HG03571 (cell line): ENCODE results near the gene RUNX3.
"Not testable (repeated sequence)": the region's sequence is repeated elsewhere in the genome, so short reads cannot be mapped to it uniquely, and the experiment has no call there.

Experiments used
- ATAC-seq: cut with Tn5 transposase; IDR thresholded peaks from one replicate; pipeline ENCODE4 v1.9.1; 2021; ENCODE audit not compliant: unreplicated experiment

Gene RUNX3

GRCh38 chr1:24903011-24903461 is 27.0 kb downstream of the RUNX3 start:
- ATAC-seq: no peak

- no peak for ATAC-seq
Measured at GRCh38 chr1:24902471-24902891, 27.6 kb downstream of the RUNX3 start.

DNA sequence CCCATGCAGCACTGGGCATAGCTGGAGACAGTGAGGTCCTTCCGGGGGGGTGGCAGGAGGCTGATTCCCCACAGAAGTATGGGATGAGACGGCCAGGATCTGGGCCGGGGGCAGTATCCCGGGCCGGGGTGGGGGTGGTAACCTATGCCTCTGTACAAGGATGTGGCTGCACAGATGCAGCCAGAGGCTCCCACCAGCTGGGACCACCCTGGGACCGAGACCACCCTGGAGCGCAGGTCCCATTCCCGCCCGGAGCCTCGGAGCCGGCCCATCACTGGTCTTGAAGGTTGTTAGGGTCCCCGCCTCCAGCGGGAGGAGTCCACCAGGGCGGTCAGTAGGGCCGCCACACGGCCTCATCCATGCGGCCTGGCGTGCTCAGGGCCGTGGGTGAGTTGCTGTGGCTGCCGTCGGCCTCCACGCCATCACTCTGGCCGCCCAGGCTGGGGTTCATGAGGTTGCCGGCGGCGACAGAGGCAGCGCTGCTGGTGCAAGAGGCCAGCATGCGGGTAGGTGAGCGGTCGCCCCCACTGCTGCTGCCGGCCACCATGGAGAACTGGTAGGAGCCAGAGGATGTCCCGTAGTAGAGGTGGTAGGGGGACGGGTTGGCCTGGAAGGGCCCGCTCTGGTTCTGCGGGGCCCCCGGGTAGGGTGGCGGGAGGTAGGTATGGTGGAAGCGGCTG is 28.1 kb downstream of the RUNX3 start:
- no peak for ATAC-seq

GRCh38 chr1:24900985-24901781 is 28.9 kb downstream of the RUNX3 start:
- ATAC-seq: no peak

- ATAC-seq: no peak
Measured at GRCh38 chr1:24900486-24900849, 29.6 kb downstream of the RUNX3 start.

GRCh38 chr1:24899581-24900485 is 30.2 kb downstream of the RUNX3 start:
- no peak for ATAC-seq

- ATAC-seq: no peak
Measured at GRCh38 chr1:24898909-24899439, 31.1 kb downstream of the RUNX3 start.

DNA sequence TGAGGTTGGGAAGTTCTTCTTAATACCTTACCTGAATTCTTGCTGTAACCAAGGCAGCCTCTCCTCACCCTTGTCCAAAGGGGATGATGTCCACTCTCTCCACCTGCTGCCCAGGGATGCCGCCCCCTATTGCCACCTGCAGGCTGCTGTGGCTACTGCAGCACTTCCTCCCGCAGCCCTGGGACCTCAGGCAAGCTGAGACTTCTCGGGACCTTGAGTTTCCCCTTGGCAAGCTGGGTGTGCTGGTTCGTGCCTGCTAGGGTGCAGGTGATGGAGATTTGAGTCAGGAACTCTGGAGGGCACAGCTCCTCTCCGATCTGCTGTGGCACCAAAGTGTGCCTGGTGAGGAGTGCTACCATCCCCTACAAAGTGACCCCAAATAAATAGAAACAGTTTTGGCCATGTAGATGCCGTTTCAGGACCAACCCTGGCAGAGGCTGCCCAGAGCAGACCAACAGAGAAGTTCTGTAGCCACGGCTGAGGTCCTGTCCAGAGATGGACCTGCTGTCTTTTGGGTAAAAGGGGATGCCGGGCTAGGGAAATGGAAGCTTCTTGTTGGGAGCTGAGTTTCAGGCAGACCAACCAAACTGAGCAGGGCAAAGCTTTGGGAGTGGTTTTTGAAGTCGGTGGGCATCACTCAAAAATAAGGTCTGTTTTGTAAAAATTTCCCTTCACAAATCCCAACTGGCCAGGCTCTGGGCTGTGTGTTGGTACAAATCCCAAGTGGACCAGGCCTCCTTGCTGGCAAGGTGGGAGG is 31.7 kb downstream of the RUNX3 start:
- no peak for ATAC-seq

DNA sequence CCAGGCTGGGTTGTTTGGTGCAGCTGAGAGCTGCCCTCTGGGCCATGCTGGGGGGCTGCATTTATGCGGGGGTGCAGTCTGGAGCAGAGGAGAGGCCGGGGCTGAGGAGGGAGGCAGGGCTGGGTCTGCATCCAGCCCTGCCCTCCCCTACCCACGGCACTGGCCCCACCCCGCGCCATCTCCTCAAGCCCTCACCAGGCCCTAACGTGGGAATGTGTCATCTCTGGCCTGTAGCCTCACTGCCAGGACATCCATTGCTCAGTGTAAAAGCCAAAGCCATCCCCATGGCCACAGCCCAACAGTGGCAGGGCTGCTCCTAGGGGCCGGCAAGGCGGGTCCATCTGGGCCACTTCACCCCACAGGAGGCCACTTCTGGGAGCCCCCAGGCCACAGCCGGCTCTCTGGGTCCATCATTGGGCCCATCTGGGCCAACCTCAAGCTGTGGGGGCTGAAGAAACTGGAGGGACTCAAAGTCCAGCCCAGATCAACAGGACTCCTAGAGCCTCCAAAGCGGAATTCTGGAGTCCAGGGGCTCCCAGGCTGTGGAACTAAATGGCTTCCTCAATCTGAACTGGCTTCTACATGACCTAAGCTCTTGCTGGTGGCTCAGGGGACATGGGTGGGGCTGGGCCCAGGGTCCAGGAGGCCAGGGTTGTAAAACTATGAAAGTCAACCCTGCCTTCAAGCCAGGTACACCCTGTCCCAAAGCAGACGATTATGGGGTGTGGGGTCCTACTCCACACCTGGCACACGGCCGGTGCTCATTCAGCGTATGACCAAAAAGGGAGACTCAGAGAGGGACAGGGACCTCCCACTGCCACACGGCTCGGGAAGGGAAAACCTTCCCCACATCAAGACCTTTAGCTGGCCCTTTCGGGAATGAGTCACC is 32.6 kb downstream of the RUNX3 start:
- no peak for ATAC-seq

DNA sequence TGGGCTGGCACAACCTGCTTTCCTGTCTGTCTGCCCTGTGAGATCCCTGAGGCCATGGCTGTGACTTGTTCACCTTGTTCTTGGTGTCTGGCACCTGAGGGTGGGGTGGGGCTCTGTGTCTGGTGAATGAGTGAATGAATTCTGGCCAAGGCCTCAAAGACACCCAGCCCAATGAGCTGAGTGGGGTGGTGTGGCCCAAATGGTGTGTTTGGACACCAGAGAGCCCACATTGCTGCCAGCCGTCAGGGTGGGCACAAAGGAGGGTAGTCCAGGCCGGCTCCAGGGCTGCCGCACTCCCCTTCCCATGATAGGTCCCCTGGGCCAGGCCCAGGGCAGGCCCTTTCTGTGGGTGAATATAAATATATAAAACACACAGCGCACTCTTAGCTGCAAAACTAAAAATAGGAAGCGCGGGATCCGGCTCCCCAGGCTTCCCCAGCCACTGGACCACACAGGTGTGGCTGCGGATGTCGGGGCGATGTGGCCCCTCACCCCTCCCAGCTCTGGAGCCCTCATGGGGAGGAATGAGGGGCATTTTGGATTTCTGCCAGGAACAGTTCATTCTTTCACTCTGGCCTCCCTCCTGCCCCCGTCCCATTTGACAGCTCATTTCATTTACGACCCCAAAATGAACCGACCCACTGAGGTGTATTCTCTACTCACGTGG is 33.3 kb downstream of the RUNX3 start:
- no peak for ATAC-seq

- no peak for ATAC-seq
Measured at GRCh38 chr1:24896176-24896575, 33.9 kb downstream of the RUNX3 start.

DNA sequence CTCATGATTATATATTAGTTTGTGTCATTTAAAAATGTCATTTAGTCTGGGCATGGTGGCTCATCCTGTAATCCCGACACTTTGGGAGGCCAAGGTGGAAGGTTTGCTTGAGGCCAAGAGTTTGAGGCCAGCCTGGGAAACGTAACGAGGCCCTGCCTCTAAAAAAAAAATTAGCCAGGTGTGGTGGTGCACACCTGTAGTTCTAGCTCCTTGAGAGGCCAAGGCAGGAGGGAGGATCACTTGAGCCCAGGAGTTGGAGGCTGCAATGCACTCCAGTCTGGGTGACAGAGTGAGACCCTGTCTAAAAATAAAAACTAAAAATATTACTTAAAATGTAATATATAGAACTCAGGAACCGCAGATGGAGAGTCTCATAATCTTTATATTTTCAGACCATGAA is 34.6 kb downstream of the RUNX3 start:
- ATAC-seq: no peak

GRCh38 chr1:24894002-24894401 is 36.1 kb downstream of the RUNX3 start:
- no peak for ATAC-seq

DNA sequence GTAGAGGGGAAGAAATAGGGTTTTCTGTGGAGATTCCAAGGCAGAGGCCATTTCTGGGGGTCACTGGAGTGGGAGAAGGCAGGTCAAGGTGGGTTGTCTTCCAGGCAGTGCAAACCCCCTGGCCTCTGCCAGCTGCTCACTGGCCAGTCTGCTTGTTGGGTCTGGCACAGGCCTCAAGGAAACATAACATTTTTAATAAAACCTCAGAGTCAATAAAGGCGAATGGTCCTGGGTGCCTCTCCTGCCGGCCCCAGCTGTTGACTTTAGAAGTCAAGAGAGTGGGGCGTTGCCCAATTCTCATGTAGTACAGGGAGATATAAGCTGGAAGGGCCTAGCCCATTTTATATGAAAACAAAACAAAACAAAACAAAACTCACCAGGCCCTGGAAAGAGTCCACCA is 36.6 kb downstream of the RUNX3 start:
- ATAC-seq: no peak

DNA sequence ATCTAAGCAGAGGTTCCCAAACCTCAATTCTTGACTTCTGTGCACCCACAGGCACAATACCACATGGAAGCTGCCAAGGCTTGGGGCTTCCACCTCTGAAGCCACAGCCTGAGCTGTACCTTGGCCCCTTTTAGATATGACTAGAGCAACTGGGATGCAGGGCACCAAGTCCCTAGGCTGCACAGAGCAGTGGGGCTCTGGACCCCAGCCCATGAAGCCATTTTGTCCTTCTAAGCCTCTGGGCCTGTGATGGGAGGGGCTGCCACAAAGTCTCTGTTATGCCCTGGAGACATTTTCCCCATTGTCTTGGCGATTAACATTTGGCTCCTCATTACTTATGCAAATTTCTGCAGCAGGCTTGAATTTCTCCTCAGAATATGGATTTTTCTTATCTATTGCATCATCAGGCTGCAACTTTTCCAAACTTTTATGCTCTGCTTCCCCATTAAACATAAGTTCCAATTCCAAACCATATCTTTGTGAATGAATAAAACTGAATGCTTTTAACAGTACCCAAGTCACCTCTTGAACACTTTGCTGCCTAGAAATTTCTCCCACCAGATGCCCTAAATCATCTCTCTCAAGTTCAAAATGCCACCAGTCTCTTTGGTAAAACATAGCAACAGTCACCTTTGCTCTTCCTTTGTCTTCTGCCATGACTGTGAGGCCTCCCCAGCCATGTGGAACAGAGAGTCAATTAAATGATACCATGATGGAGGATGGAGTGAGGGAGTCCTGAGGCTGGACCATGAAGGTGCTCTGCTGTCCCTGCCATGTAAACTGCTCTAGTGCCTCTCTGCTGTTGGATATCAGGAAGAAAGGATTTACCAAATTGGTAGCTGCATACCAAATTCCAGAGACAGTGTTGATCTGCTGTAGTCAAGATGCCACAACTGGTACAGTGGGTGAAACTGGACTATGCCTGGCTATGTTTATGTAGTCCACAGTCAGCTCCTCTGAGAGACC is 37.6 kb downstream of the RUNX3 start:
- ATAC-seq: no peak

DNA sequence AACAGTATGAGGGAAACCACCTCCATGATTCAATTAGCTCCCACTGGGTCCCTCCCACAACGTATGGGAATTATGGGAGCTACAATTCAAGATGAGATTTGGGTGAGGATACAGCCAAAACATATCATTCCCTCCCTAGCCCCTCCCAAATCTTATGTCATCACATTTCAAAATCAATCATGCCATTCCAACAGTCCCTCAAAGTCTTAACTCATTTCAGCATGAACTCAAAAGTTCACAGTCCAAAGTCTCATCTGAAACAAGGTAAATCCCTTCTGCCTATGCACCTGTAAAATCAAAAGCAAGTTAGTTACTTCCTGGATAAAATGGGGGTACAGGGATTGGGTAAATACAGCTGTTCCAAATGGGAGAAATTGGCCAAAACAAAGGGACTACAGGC is 38.7 kb downstream of the RUNX3 start:
- not testable (repeated sequence) for ATAC-seq

GRCh38 chr1:24890887-24891286 is 39.2 kb downstream of the RUNX3 start:
- ATAC-seq: no peak
